NB4 (cell line): ENCODE results near the gene HTR3A.

Experiments used
- CTCF ChIP-seq: IDR thresholded peaks from one replicate; pipeline ENCODE4 v1.5.1; 2012; ENCODE audit warnings: low read depth, low read length
- POLR2A ChIP-seq: IDR thresholded peaks from 2 replicates; pipeline ENCODE4 v1.6.1; 2011; ENCODE audit warnings: mild to moderate bottlenecking; ENCODE audit not compliant: insufficient read length; ENCODE audit errors: extremely low read depth

- no peak for TF ChIP-seq CTCF
- no peak for TF ChIP-seq POLR2A
Observed at GRCh38 chr11:114025329-114025907, 50.5 kb downstream of the HTR3A start.
